Keratinocyte (primary cell): ENCODE measurements around the gene RPP30. TPM values are rescaled to one million over a fixed set of nuclear protein-coding genes. Genes with fewer than 3 reads are reported as not detected.
"Not testable (repeated sequence)": the region's sequence is repeated elsewhere in the genome, so short reads cannot be mapped to it uniquely, and the experiment has no call there.

ENCODE experiments used
- DNase-seq: peaks from one replicate; pipeline ENCODE4 v3.0.0-alpha.2; 2011; ENCODE audit warnings: low read depth, missing footprints, low spot score
- FAIRE-seq: peaks from 2 replicates; lab custom pipeline; 2011; peaks lifted over from hg19 to GRCh38; lab: Jason Lieb, UNC
- H2AFZ ChIP-seq: 2 replicates; pipeline ENCODE4 v1.6.0; 2012; ENCODE audit warnings: low read length, control low read depth, inconsistent platforms; ENCODE audit not compliant: control insufficient read depth
- H3K27ac ChIP-seq: 2 replicates; pipeline ENCODE4 v1.5.1; 2011; ENCODE audit warnings: low read length; ENCODE audit not compliant: control insufficient read depth, insufficient read depth
- H3K27me3 ChIP-seq: 3 replicates; pipeline ENCODE4 v1.6.0; 2011; ENCODE audit warnings: low read length; ENCODE audit not compliant: control insufficient read depth, insufficient read depth; ENCODE audit errors: extremely low read depth
- H3K36me3 ChIP-seq, 2 experiments: 2 replicates in 1 of 2; 3 replicates in 1 of 2; pipeline ENCODE4 v1.5.1; 2011; ENCODE audit warnings: low read length in 2 of 2, mild to moderate bottlenecking in 1 of 2; ENCODE audit not compliant: control insufficient read depth in 2 of 2, insufficient read depth in 2 of 2; ENCODE audit errors: extremely low read depth in 1 of 2
- H3K4me1 ChIP-seq: 3 replicates; pipeline ENCODE4 v1.5.1; 2011; ENCODE audit warnings: low read length; ENCODE audit not compliant: control insufficient read depth, insufficient read depth; ENCODE audit errors: extremely low read depth
- H3K4me2 ChIP-seq: 3 replicates; pipeline ENCODE4 v1.6.0; 2011; ENCODE audit warnings: low read depth, low read length; ENCODE audit not compliant: control insufficient read depth, insufficient read depth; ENCODE audit errors: extremely low read depth
- H3K4me3 ChIP-seq, 3 experiments: fragments of 200-600 bp in 1 of 3; sonication (generic) in 1 of 3; 2 replicates in 2 of 3; 3 replicates in 1 of 3; pipeline ENCODE4 v1.5.1; 2011 to 2016; ENCODE audit warnings: low read length in 3 of 3, mild to moderate bottlenecking in 3 of 3, control low read depth in 2 of 3, inconsistent platforms in 1 of 3, low read depth in 1 of 3, mixed read lengths in 1 of 3, mixed run types in 1 of 3, moderate library complexity in 1 of 3; ENCODE audit not compliant: control insufficient read depth in 2 of 3, insufficient read depth in 2 of 3; ENCODE audit errors: extremely low read depth in 1 of 3
- H3K79me2 ChIP-seq: 2 replicates; pipeline ENCODE4 v1.6.0; 2012; ENCODE audit warnings: low read length; ENCODE audit not compliant: control insufficient read depth, insufficient read depth
- H3K9ac ChIP-seq: 3 replicates; pipeline ENCODE4 v1.6.0; 2011; ENCODE audit warnings: low read length; ENCODE audit not compliant: control insufficient read depth, insufficient read depth; ENCODE audit errors: extremely low read depth
- H3K9me1 ChIP-seq: 3 replicates; pipeline ENCODE4 v1.6.0; 2011; ENCODE audit warnings: low read length; ENCODE audit not compliant: control insufficient read depth, insufficient read depth; ENCODE audit errors: extremely low read depth
- H3K9me3 ChIP-seq: 2 replicates; pipeline ENCODE4 v1.5.1; 2012; ENCODE audit warnings: low read depth, low read length; ENCODE audit not compliant: control insufficient read depth
- H4K20me1 ChIP-seq: 3 replicates; pipeline ENCODE4 v1.6.0; 2011; ENCODE audit warnings: low read length; ENCODE audit not compliant: control insufficient read depth, insufficient read depth; ENCODE audit errors: extremely low read depth
- CTCF ChIP-seq, 3 experiments: IDR thresholded peaks in 1 of 3; conservative IDR thresholded peaks in 1 of 3; optimal IDR thresholded peaks in 1 of 3; 2 replicates in 2 of 3; 3 replicates in 1 of 3; pipeline versions ENCODE3 to v1.5.1; 2011; ENCODE audit warnings: low read length in 3 of 3, mild to moderate bottlenecking in 3 of 3, moderate library complexity in 2 of 3, control low read depth in 1 of 3, inconsistent platforms in 1 of 3; ENCODE audit not compliant: insufficient read depth in 2 of 3; ENCODE audit errors: extremely low read depth in 1 of 3
- EZH2 ChIP-seq: IDR thresholded peaks from one replicate; pipeline ENCODE4 v1.6.1; 2012; ENCODE audit warnings: inconsistent platforms, mild to moderate bottlenecking, low read length, moderate library complexity
- dilution Hi-C: fragments of 300-500 bp; cut with MboI; formaldehyde crosslinking; loops from one replicate; pipeline ENCODE4 v1.7.0; 2020; ENCODE audit warnings: low sequenced_read_pairs; ENCODE audit not compliant: extremely low pct_ligation_motif_present
- polyA plus RNA-seq, 5 experiments: library from polyadenylated mRNA; depleted of rRNA in 3 of 5; stranded (reverse) in 3 of 5; stranded (forward) in 1 of 5; unstranded in 1 of 5; fragments of >200 nt; gene quantifications; 1 replicate in 1 of 5; 2 replicates in 3 of 5; 3 replicates in 1 of 5; pipeline versions ENCODE4 v1.2.1 to v1.2.3, GENCODE V29; 2011 to 2012; ENCODE audit warnings: missing spikeins in 2 of 5, low read depth in 1 of 5, low replicate concordance in 1 of 5

Gene RPP30
- polyA plus RNA-seq, 1 donor (not counting 4 experiments of a cell fraction or from before 2014, with no cell fraction given): 48.6 TPM

GRCh38 chr10:90879062-90879461 is 7.3 kb downstream of the RPP30 start:
- no peak for FAIRE-seq
- dilution Hi-C loops: loop anchor here (25.0 kb wide), 1 partner anchor 383 kb away; no protein-coding TSS in a partner anchor
- Histone ChIP-seq H4K20me1 (no peaks in the 10 kb centered on the region), H3K4me3 (no peak overlapping the region), H3K4me1 (no peaks in the 10 kb centered on the region), H3K9me1 (no peaks in the 10 kb centered on the region), H3K36me3 (peaks cover 5 to 7% of the 10 kb centered on the region in 2 experiments), H3K9me3 (no peaks in the 10 kb centered on the region), H3K9ac (no peak overlapping the region), H3K27ac (no peak overlapping the region), H3K4me2 (no peak overlapping the region), H3K79me2 (peaks cover 6% of the 10 kb centered on the region), H2AFZ (no peak overlapping the region), H3K27me3 (no peaks in the 10 kb centered on the region)
- DNase-seq: no peak
- no peak for TF ChIP-seq EZH2
- TF ChIP-seq CTCF (optimal IDR thresholded peaks at IDR 0.05 in 1 of 3, IDR thresholded peaks at IDR 0.05 in 1 of 3, conservative IDR thresholded peaks at IDR 0.05 in 1 of 3; ENCODE audit: extremely low read depth in 1 of 3, insufficient read depth in 2 of 3, low read length in 3 of 3): no peak

GRCh38 chr10:90880059-90880719 is 8.4 kb downstream of the RPP30 start:
- H3K27ac ChIP-seq, FAIRE-seq, H3K4me2 ChIP-seq, H3K79me2 ChIP-seq, H3K9me3 ChIP-seq, H4K20me1 ChIP-seq, H3K4me3 ChIP-seq, H2AFZ ChIP-seq, H3K9me1 ChIP-seq, DNase-seq, H3K9ac ChIP-seq, H3K36me3 ChIP-seq, H3K4me1 ChIP-seq, H3K27me3 ChIP-seq: not testable (repeated sequence)
- dilution Hi-C loops: loop anchor here (25.0 kb wide), 1 partner anchor 382 kb away; no protein-coding TSS in a partner anchor
- TF ChIP-seq CTCF (optimal IDR thresholded peaks at IDR 0.05 in 1 of 3, IDR thresholded peaks at IDR 0.05 in 1 of 3, conservative IDR thresholded peaks at IDR 0.05 in 1 of 3; ENCODE audit: extremely low read depth in 1 of 3, insufficient read depth in 2 of 3, low read length in 3 of 3): peak in 2 of 3 experiments; percentile 41 to 46
